ENCODE measurements around the gene FANCC. TPM values are rescaled to one million over a fixed set of nuclear protein-coding genes. Genes with fewer than 3 reads are reported as not detected.

Gene FANCC
- total and polyA plus RNA-seq, 2 experiments from 2014 or later: 5.0 to 5.3 TPM

GRCh38 chr9:95148208-95148520, 169.3 kb downstream of the FANCC start:
- in situ Hi-C loops (cut with MboI): no loop called here
- no peak overlapping the region for H3K4me3 ChIP-seq
- H3K79me2 ChIP-seq (ENCODE audit: insufficient read depth): no peaks in the 10 kb centered on the region
- H3K4me1 ChIP-seq (ENCODE audit: insufficient read depth): peaks cover 17% of the 10 kb centered on the region
- H3K9me3 ChIP-seq (ENCODE audit: low read depth): no peaks in the 10 kb centered on the region
- H3F3A ChIP-seq (ENCODE audit: insufficient read depth): peaks cover 13% of the 10 kb centered on the region
- DNase-seq: no peak
- H3K9ac ChIP-seq: no peak overlapping the region
- no peak overlapping the region for H3K27ac ChIP-seq
- 97 to 100% methylated on average over 2 of the region's 2 CpGs for WGBS, 2 experiments (ENCODE audit: low coverage in 1 of 2, low lambda C conversion rate in 2 of 2, missing lambda C conversion rate in 2 of 2)
- no peak overlapping the region for H2AFZ ChIP-seq
- H3K27me3 ChIP-seq (replicated peaks; ENCODE audit: insufficient read depth): no peaks in the 10 kb centered on the region
- no peaks in the 10 kb centered on the region for H3K9me2 ChIP-seq (ENCODE audit: insufficient read depth)
- H4K20me1 ChIP-seq (ENCODE audit: insufficient read depth): no peaks in the 10 kb centered on the region
- H3K36me3 ChIP-seq (ENCODE audit: low read depth): no peaks in the 10 kb centered on the region
- no peak overlapping the region for H3K4me2 ChIP-seq (ENCODE audit: unreplicated experiment)
- no peak for TF ChIP-seq EZH2phosphoT487 (IDR thresholded peaks at IDR 0.05; ENCODE audit: insufficient read depth, low read depth)
- no peak for TF ChIP-seq EZH2 (IDR thresholded peaks at IDR 0.05; ENCODE audit: insufficient read depth, poor library complexity, severe bottlenecking)

DNA sequence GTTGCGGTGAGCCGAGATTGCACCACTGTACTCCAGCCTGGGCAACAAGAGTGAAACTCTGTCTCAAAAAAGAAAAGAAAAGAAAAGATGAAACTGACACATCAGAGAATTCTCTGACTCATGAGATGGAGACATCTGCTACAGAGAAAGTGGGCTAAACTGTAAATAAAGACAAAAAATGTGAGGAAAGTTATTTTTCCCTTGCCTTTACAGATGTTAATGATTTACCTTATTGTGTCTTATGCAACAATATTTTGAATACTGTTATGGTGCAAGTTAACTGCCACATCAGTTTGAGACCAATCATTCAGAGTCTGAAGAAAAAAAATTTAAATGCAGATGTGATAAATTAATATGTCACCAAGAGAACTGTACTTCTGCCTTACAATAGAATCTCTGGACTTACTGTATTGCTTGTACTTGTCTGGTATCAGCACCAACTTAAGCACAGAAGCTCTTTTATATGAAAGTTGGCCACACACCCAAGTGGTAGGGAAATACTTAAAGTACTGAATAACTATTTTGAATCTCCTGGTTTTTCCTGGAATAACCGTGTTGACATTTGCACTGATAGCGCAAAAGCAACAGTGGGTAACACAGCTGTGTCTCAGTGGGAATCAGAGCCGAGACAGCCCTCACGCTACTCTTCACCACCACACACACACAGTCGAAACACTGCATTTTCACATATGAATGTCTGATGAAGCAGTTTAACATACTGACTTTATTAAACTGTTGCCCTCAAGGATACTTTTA, 169.9 kb downstream of the FANCC start:
- peak; percentile 58 for DNase-seq
- no peaks in the 10 kb centered on the region for H3K9me2 ChIP-seq (ENCODE audit: insufficient read depth)
- no peak for TF ChIP-seq EZH2 (IDR thresholded peaks at IDR 0.05; ENCODE audit: insufficient read depth, poor library complexity, severe bottlenecking)
- TF ChIP-seq EZH2phosphoT487 (IDR thresholded peaks at IDR 0.05; ENCODE audit: insufficient read depth, low read depth): no peak
- H3K36me3 ChIP-seq (ENCODE audit: low read depth): no peaks in the 10 kb centered on the region
- no peak overlapping the region for H3K9ac ChIP-seq
- no peak overlapping the region for H3K4me2 ChIP-seq (ENCODE audit: unreplicated experiment)
- no peak overlapping the region for H3K4me3 ChIP-seq
- H3K27me3 ChIP-seq (replicated peaks; ENCODE audit: insufficient read depth): no peaks in the 10 kb centered on the region
- 88 to 95% methylated on average over 7 of the region's 7 CpGs for WGBS, 2 experiments (ENCODE audit: low coverage in 1 of 2, low lambda C conversion rate in 2 of 2, missing lambda C conversion rate in 2 of 2)
- no peak overlapping the region for H2AFZ ChIP-seq
- in situ Hi-C loops (cut with MboI): no loop called here
- H3K4me1 ChIP-seq (ENCODE audit: insufficient read depth): peaks cover 17% of the 10 kb centered on the region
- peaks cover 13% of the 10 kb centered on the region for H3F3A ChIP-seq (ENCODE audit: insufficient read depth)
- no peaks in the 10 kb centered on the region for H4K20me1 ChIP-seq (ENCODE audit: insufficient read depth)
- no peak overlapping the region for H3K27ac ChIP-seq
- H3K79me2 ChIP-seq (ENCODE audit: insufficient read depth): no peaks in the 10 kb centered on the region
- no peaks in the 10 kb centered on the region for H3K9me3 ChIP-seq (ENCODE audit: low read depth)

GRCh38 chr9:95143591-95144561, 173.6 kb downstream of the FANCC start:
- Histone ChIP-seq H3K79me2 (ENCODE audit: insufficient read depth) (no peaks in the 10 kb centered on the region), H3K9ac (no peak overlapping the region), H3F3A (ENCODE audit: insufficient read depth) (peaks cover 13% of the 10 kb centered on the region), H4K20me1 (ENCODE audit: insufficient read depth) (no peaks in the 10 kb centered on the region), H3K9me2 (ENCODE audit: insufficient read depth) (no peaks in the 10 kb centered on the region), H2AFZ (0 out of 2 replicates have a peak overlapping the region, but pooled peaks have one; percentile 22), H3K36me3 (ENCODE audit: low read depth) (no peaks in the 10 kb centered on the region), H3K4me2 (ENCODE audit: unreplicated experiment) (peak overlapping the region; percentile 5), H3K4me3 (no peak overlapping the region), H3K27ac (no peak overlapping the region; the same call in 1 of the 2 replicates), H3K4me1 (ENCODE audit: insufficient read depth) (peaks cover 17% of the 10 kb centered on the region), H3K9me3 (ENCODE audit: low read depth) (no peaks in the 10 kb centered on the region), H3K27me3 (replicated peaks; ENCODE audit: insufficient read depth) (no peaks in the 10 kb centered on the region)
- 0 out of 2 replicates have a peak, but pooled peaks have one; percentile 52 for TF ChIP-seq EZH2phosphoT487 (IDR thresholded peaks at IDR 0.05; ENCODE audit: insufficient read depth, low read depth)
- TF ChIP-seq EZH2 (IDR thresholded peaks at IDR 0.05; ENCODE audit: insufficient read depth, poor library complexity, severe bottlenecking): no peak
- WGBS, 2 experiments (ENCODE audit: low coverage in 1 of 2, low lambda C conversion rate in 2 of 2, missing lambda C conversion rate in 2 of 2): 42 to 43% methylated on average over 17 to 18 of the region's 18 CpGs
- in situ Hi-C loops (cut with MboI): no loop called here
- DNase-seq: peak; percentile 71

DNA sequence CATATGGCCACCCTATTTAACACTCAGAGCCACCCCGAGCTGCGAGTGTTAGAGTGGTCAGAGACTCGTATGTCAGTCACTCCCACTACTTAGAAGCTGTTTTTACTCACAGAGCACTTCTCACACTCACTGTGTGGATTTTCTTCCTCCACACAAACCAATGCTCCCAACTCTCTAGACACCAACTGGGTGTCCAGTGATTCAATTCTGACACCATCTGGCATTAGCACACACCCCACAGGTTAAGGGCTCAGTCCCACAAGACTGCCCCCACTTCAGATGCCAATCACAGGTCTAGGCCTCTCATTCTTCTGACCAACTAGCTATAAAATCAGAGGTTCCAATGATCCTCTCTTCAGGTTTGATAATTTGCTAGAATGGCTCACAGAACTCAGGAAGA, 174.8 kb downstream of the FANCC start:
- H3K9ac ChIP-seq: no peak overlapping the region
- H3K4me2 ChIP-seq (ENCODE audit: unreplicated experiment): no peak overlapping the region
- no peaks in the 10 kb centered on the region for H3K79me2 ChIP-seq (ENCODE audit: insufficient read depth)
- no peak overlapping the region for H2AFZ ChIP-seq
- no peaks in the 10 kb centered on the region for H4K20me1 ChIP-seq (ENCODE audit: insufficient read depth)
- no peaks in the 10 kb centered on the region for H3K27me3 ChIP-seq (replicated peaks; ENCODE audit: insufficient read depth)
- no peak for TF ChIP-seq EZH2phosphoT487 (IDR thresholded peaks at IDR 0.05; ENCODE audit: insufficient read depth, low read depth)
- no peak for TF ChIP-seq EZH2 (IDR thresholded peaks at IDR 0.05; ENCODE audit: insufficient read depth, poor library complexity, severe bottlenecking)
- WGBS, 2 experiments (ENCODE audit: low coverage in 1 of 2, low lambda C conversion rate in 2 of 2, missing lambda C conversion rate in 2 of 2): 90 to 91% methylated on average over 3 of the region's 3 CpGs
- no peak overlapping the region for H3K27ac ChIP-seq
- H3K9me2 ChIP-seq (ENCODE audit: insufficient read depth): no peaks in the 10 kb centered on the region
- no peak for DNase-seq
- H3F3A ChIP-seq (ENCODE audit: insufficient read depth): peaks cover 8% of the 10 kb centered on the region
- no peak overlapping the region for H3K4me3 ChIP-seq
- no peaks in the 10 kb centered on the region for H3K36me3 ChIP-seq (ENCODE audit: low read depth)
- peaks cover 17% of the 10 kb centered on the region for H3K4me1 ChIP-seq (ENCODE audit: insufficient read depth)
- H3K9me3 ChIP-seq (ENCODE audit: low read depth): no peaks in the 10 kb centered on the region
- in situ Hi-C loops (cut with MboI): no loop called here
